ENCODE measurements around the gene FAM53A. TPM values are rescaled to one million over a fixed set of nuclear protein-coding genes. Genes with fewer than 3 reads are reported as not detected.

Gene FAM53A
- total RNA-seq, 3 donors from 2014 or later (not counting 1 experiment from before 2014, with no cell fraction given), result 1.9 to 2.9 (median 2.3) TPM

GRCh38 chr4:1720163-1720983 lies 36.3 kb upstream of the FAM53A start:
- TF ChIP-seq CTCF (IDR thresholded peaks at IDR 0.05), result no peak
- no peaks in the 10 kb centered on the region for H3K9me3 ChIP-seq (ENCODE audit: control insufficient read depth, insufficient read depth, low read length)
- Mint-ChIP-seq H3K9me3 (no peaks in the 10 kb centered on the region), H3K27ac (peak overlapping the region; percentile 80 to 93), H3K36me3 (no peaks in the 10 kb centered on the region), H3K4me1 (peaks cover 23 to 43% of the 10 kb centered on the region in 2 donors), H3K27me3 (ENCODE audit: low read depth in 2 of 2) (no peaks in the 10 kb centered on the region), H3K4me3 (peak overlapping the region; percentile 89)
- peak overlapping the region; percentile 76 for H3K27ac ChIP-seq (ENCODE audit: low read length)
- peaks cover 17% of the 10 kb centered on the region for H3K36me3 ChIP-seq (ENCODE audit: control insufficient read depth, insufficient read depth, low read length)
- intact Hi-C loops (cut with micrococcal nuclease), result loop anchor here (5.0 kb wide), 2 partner anchors 38 to 137 kb away; partner anchors contain the start of genes FAM53A and LETM1
- peak; percentile 51 to 66 for DNase-seq
- peaks cover 60% of the 10 kb centered on the region for H3K4me1 ChIP-seq (ENCODE audit: control insufficient read depth, insufficient read depth, low read length)
- no peaks in the 10 kb centered on the region for H3K27me3 ChIP-seq (ENCODE audit: control insufficient read depth, insufficient read depth, low read length)
- WGBS (ENCODE audit: insufficient coverage), result 1% methylated on average over 79 of the region's 79 CpGs
- H3K4me3 ChIP-seq (ENCODE audit: low read length), result peak overlapping the region; percentile 50
- ATAC-seq, result peak; percentile 24 to 38 (median 27)

DNA sequence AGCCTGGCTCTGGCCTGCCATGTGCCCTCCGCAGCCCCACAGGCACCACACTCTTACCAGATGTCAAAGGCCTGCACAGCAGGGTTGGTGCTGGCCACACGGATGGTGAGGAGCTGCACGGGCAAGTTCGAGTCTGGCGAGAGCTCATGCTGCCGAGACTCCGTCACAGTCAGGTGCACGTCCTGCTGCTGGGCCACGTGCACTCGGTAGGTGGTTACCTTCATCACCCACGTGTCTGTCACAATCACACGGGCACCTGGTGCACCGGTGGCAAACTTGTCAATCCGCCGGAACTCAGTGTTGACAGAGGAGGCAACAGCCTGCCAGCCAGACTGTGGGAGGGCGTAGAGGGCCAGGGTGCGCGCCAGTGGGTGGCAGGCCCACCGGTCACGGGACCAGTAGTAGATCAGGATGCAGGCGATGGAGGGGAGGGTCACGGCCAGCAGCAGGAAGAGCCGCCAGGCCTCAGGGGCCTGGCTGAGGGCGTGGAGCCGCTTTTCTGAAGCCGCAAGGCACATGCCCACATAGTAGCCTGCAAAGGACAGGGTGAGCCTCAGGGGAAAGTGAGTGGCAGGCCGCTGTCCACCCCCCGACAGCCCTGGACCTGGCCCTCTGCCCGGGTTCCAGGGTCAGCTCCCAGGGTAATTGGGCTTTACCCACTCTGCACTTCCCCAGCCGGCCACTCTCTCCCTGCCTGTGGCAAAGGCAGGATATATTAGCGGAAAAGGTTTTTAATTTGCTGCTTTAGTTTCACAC lies 34.2 kb upstream of the FAM53A start:
- peak overlapping the region; percentile 20 to 53 for H3K27ac Mint-ChIP-seq

GRCh38 chr4:1717129-1718094 lies 33.3 kb upstream of the FAM53A start:
- Mint-ChIP-seq H3K9me3 (no peaks in the 10 kb centered on the region), H3K4me3 (no peak overlapping the region), H3K36me3 (no peaks in the 10 kb centered on the region), H3K27me3 (ENCODE audit: low read depth in 2 of 2) (no peaks in the 10 kb centered on the region), H3K27ac (no peak overlapping the region), H3K4me1 (peaks cover 6 to 48% of the 10 kb centered on the region in 2 donors)
- ATAC-seq, result no peak
- WGBS (ENCODE audit: insufficient coverage), result 90% methylated on average over 32 of the region's 32 CpGs
- Histone ChIP-seq H3K27ac (ENCODE audit: low read length) (no peak overlapping the region), H3K27me3 (ENCODE audit: control insufficient read depth, insufficient read depth, low read length) (no peaks in the 10 kb centered on the region), H3K4me3 (ENCODE audit: low read length) (no peak overlapping the region), H3K4me1 (ENCODE audit: control insufficient read depth, insufficient read depth, low read length) (peaks cover 56% of the 10 kb centered on the region), H3K9me3 (ENCODE audit: control insufficient read depth, insufficient read depth, low read length) (no peaks in the 10 kb centered on the region), H3K36me3 (ENCODE audit: control insufficient read depth, insufficient read depth, low read length) (peaks cover 16% of the 10 kb centered on the region)
- intact Hi-C loops (cut with micrococcal nuclease), result no loop called here
- no peak for DNase-seq
- no peak for TF ChIP-seq CTCF (IDR thresholded peaks at IDR 0.05)

More for the DNA sequence above, 34.2 kb upstream of the FAM53A start:
- no peaks in the 10 kb centered on the region for H3K9me3 Mint-ChIP-seq
- Histone ChIP-seq H3K27me3 (ENCODE audit: control insufficient read depth, insufficient read depth, low read length) (no peaks in the 10 kb centered on the region), H3K27ac (ENCODE audit: low read length) (no peak overlapping the region), H3K36me3 (ENCODE audit: control insufficient read depth, insufficient read depth, low read length) (peaks cover 16% of the 10 kb centered on the region), H3K4me1 (ENCODE audit: control insufficient read depth, insufficient read depth, low read length) (peaks cover 62% of the 10 kb centered on the region), H3K4me3 (ENCODE audit: low read length) (no peak overlapping the region), H3K9me3 (ENCODE audit: control insufficient read depth, insufficient read depth, low read length) (no peaks in the 10 kb centered on the region)
- peak overlapping the region; percentile 47 for H3K4me3 Mint-ChIP-seq
- H3K27me3 Mint-ChIP-seq (ENCODE audit: low read depth in 2 of 2), result no peaks in the 10 kb centered on the region
- intact Hi-C loops (cut with micrococcal nuclease), result no loop called here
- WGBS (ENCODE audit: insufficient coverage), result 91% methylated on average over 31 of the region's 31 CpGs
- no peak for ATAC-seq
- no peaks in the 10 kb centered on the region for H3K36me3 Mint-ChIP-seq
- no peak for DNase-seq
- TF ChIP-seq CTCF (IDR thresholded peaks at IDR 0.05), result no peak
- peaks cover 15 to 50% of the 10 kb centered on the region in 2 donors for H3K4me1 Mint-ChIP-seq

Data from natural killer cell (primary cell).